Neural cell (in vitro differentiated cells): Measurements from ENCODE around the gene SUSD4. TPM values are rescaled to one million over a fixed set of nuclear protein-coding genes. Genes with fewer than 3 reads are reported as not detected.

ENCODE experiments used
- H2AFZ ChIP-seq: fragments of 200-600, 300-800 bp; sonication (generic), shearing (Covaris generic); 2 replicates; pipeline ENCODE4 v1.6.0; 2014; ENCODE audit warnings: low read depth, mild to moderate bottlenecking, antibody characterized with exemption, low read length, moderate library complexity
- H3F3A ChIP-seq: fragments of 200-600 bp; shearing (Covaris generic); 2 replicates; pipeline ENCODE4 v1.6.1; 2016; ENCODE audit warnings: mild to moderate bottlenecking, moderate library complexity, mixed read lengths, antibody characterized with exemption, low read length; ENCODE audit not compliant: insufficient read depth, poor library complexity, severe bottlenecking
- H3K27ac ChIP-seq: fragments of 200-600, 300-800 bp; sonication (generic), shearing (Covaris generic); 2 replicates; pipeline ENCODE4 v1.5.1; 2014; ENCODE audit warnings: mild to moderate bottlenecking, low read length, moderate library complexity
- H3K27me3 ChIP-seq: fragments of 300-800, 200-600 bp; sonication (generic), shearing (Covaris generic); 2 replicates; pipeline ENCODE4 v1.6.0; 2014; ENCODE audit warnings: mild to moderate bottlenecking, low read depth, low read length, moderate library complexity; ENCODE audit not compliant: insufficient read depth
- H3K36me3 ChIP-seq: fragments of 300-800, 200-600 bp; sonication (generic), shearing (Covaris generic); 2 replicates; pipeline ENCODE4 v1.5.1; 2014; ENCODE audit warnings: mild to moderate bottlenecking, antibody characterized with exemption, low read length, moderate library complexity; ENCODE audit not compliant: insufficient read depth
- H3K4me2 ChIP-seq: fragments of 300-800, 200-600 bp; sonication (generic), shearing (Covaris generic); 2 replicates; pipeline ENCODE4 v1.6.0; 2014; ENCODE audit warnings: mild to moderate bottlenecking, low read length
- H3K4me3 ChIP-seq: fragments of 300-800, 200-600 bp; sonication (generic), shearing (Covaris generic); 2 replicates; pipeline ENCODE4 v1.5.1; 2014; ENCODE audit warnings: mild to moderate bottlenecking, low read length, moderate library complexity
- H3K79me2 ChIP-seq: fragments of 200-600 bp; shearing (Covaris generic); replicated peaks from 2 replicates; pipeline ENCODE4 v1.6.0; 2014; ENCODE audit warnings: mild to moderate bottlenecking, low read length, moderate library complexity; ENCODE audit not compliant: insufficient read depth
- H3K9ac ChIP-seq: fragments of 300-800, 200-600 bp; sonication (generic), shearing (Covaris generic); 2 replicates; pipeline ENCODE4 v1.6.1; 2016; ENCODE audit warnings: mild to moderate bottlenecking, low read length, mixed read lengths
- H3K9me2 ChIP-seq: fragments of 200-600 bp; shearing (Covaris generic); 2 replicates; pipeline ENCODE4 v1.6.1; 2016; ENCODE audit warnings: mild to moderate bottlenecking, low read length, mixed read lengths; ENCODE audit not compliant: insufficient read depth
- H3K9me3 ChIP-seq: fragments of 200-600, 300-800 bp; sonication (generic), shearing (Covaris generic); 2 replicates; pipeline ENCODE4 v1.6.1; 2016; ENCODE audit warnings: mild to moderate bottlenecking, mixed run types, low read length, moderate library complexity, mixed read lengths
- H4K20me1 ChIP-seq: fragments of 200-600 bp; shearing (Covaris generic); 2 replicates; pipeline ENCODE4 v1.6.1; 2016; ENCODE audit warnings: mild to moderate bottlenecking, mixed run types; ENCODE audit not compliant: insufficient read depth
- CTCF ChIP-seq: fragments of 450-650 bp; IDR thresholded peaks from 2 replicates; pipeline ENCODE4 v1.5.1; 2014; ENCODE audit warnings: antibody characterized with exemption, mild to moderate bottlenecking, moderate library complexity; ENCODE audit not compliant: poor library complexity, severe bottlenecking
- EP300 ChIP-seq: fragments of 450-650 bp; conservative IDR thresholded peaks from 2 replicates; pipeline ENCODE4 v1.6.1; 2014; ENCODE audit warnings: antibody characterized with exemption, mild to moderate bottlenecking, moderate library complexity; ENCODE audit not compliant: poor library complexity, severe bottlenecking
- EZH2 ChIP-seq: fragments of 200-600, 300-800 bp; shearing (Covaris generic), sonication (generic); IDR thresholded peaks from 2 replicates; pipeline ENCODE4 v1.6.1; 2014; ENCODE audit warnings: antibody characterized with exemption, low read length, borderline replicate concordance, mild to moderate bottlenecking; ENCODE audit not compliant: insufficient read depth, poor library complexity, severe bottlenecking
- MXI1 ChIP-seq: fragments of 450-650 bp; conservative IDR thresholded peaks from 2 replicates; pipeline ENCODE4 v1.6.1; 2014; ENCODE audit warnings: antibody characterized with exemption, mild to moderate bottlenecking; ENCODE audit not compliant: poor library complexity, severe bottlenecking
- POLR2AphosphoS5 ChIP-seq: IDR thresholded peaks from 2 replicates; pipeline ENCODE4 v1.6.1; 2012
- RAD21 ChIP-seq: fragments of 450-650 bp; conservative IDR thresholded peaks from 2 replicates; pipeline ENCODE4 v1.6.1; 2014; ENCODE audit warnings: antibody characterized with exemption, mild to moderate bottlenecking, moderate library complexity
- REST ChIP-seq: IDR thresholded peaks from 2 replicates; pipeline ENCODE4 v1.6.1; 2012; ENCODE audit warnings: borderline replicate concordance
- SMC3 ChIP-seq: fragments of 450-650 bp; conservative IDR thresholded peaks from 2 replicates; pipeline ENCODE4 v1.6.1; 2014; ENCODE audit warnings: antibody characterized with exemption, mild to moderate bottlenecking, moderate library complexity; ENCODE audit not compliant: poor library complexity
- TAF1 ChIP-seq: IDR thresholded peaks from 2 replicates; pipeline ENCODE4 v1.6.1; 2012; ENCODE audit warnings: low read depth
- polyA plus RNA-seq: library from polyadenylated mRNA; depleted of rRNA; stranded (reverse); fragments of >200 nt; gene quantifications from 2 replicates; pipeline ENCODE4 v1.2.3, GENCODE V29; 2014

SUSD4 gene
- polyA plus RNA-seq, 1 donor from 2014 or later = 31.5 TPM

- Histone ChIP-seq H3K9ac (no peak overlapping the region), H3K27me3 (no peaks in the 10 kb centered on the region), H3F3A (no peaks in the 10 kb centered on the region), H3K27ac (no peak overlapping the region), H3K9me3 (no peaks in the 10 kb centered on the region), H2AFZ (no peak overlapping the region), H3K36me3 (no peaks in the 10 kb centered on the region), H3K79me2 (no peaks in the 10 kb centered on the region), H3K9me2 (no peaks in the 10 kb centered on the region), H3K4me2 (no peak overlapping the region), H3K4me3 (no peak overlapping the region), H4K20me1 (no peaks in the 10 kb centered on the region)
- TF ChIP-seq EZH2 = no peak
- TF ChIP-seq EP300 = no peak
- no peak for TF ChIP-seq MXI1
- TF ChIP-seq POLR2AphosphoS5 = no peak
- TF ChIP-seq CTCF = no peak
- TF ChIP-seq RAD21 = no peak
- no peak for TF ChIP-seq SMC3
- no peak for TF ChIP-seq REST
- no peak for TF ChIP-seq TAF1
Observed at GRCh38 chr1:223301371-223301770, 62.6 kb downstream of the SUSD4 start.

- H3K4me3 ChIP-seq = no peak overlapping the region
- H3K4me2 ChIP-seq = no peak overlapping the region
- no peaks in the 10 kb centered on the region for H3K36me3 ChIP-seq
- no peak overlapping the region for H2AFZ ChIP-seq
- no peaks in the 10 kb centered on the region for H3K9me3 ChIP-seq
- H3K9me2 ChIP-seq = no peaks in the 10 kb centered on the region
- H3K79me2 ChIP-seq = no peaks in the 10 kb centered on the region
- H4K20me1 ChIP-seq = no peaks in the 10 kb centered on the region
- no peaks in the 10 kb centered on the region for H3K27me3 ChIP-seq
- H3F3A ChIP-seq = no peaks in the 10 kb centered on the region
- H3K9ac ChIP-seq = no peak overlapping the region
- no peak overlapping the region for H3K27ac ChIP-seq
- TF ChIP-seq SMC3 = no peak
- no peak for TF ChIP-seq CTCF
- TF ChIP-seq RAD21 = no peak
- TF ChIP-seq EZH2 = no peak
- TF ChIP-seq REST = no peak
- no peak for TF ChIP-seq EP300
- no peak for TF ChIP-seq POLR2AphosphoS5
- no peak for TF ChIP-seq MXI1
- no peak for TF ChIP-seq TAF1
Observed at GRCh38 chr1:223299553-223299952, 64.4 kb downstream of the SUSD4 start.
